ENCODE data around the gene KAT8.

GRCh38 chr16:31179747-31180459 is 62.4 kb downstream of the KAT8 start, which contains the start of gene FUS:
- TF ChIP-seq POLR2AphosphoS5 (IDR thresholded peaks at IDR 0.05): peak; percentile 100
- no peak for TF ChIP-seq CTCF (IDR thresholded peaks at IDR 0.05)
- peak; percentile 99 to 100 for TF ChIP-seq POLR2A (IDR thresholded peaks at IDR 0.05)

Data from suprapubic skin (tissue), 4 donors.